Stimulated activated naive CD8-positive, alpha-beta T cell treated with anti-CD3 and anti-CD28 coated beads, Interleukin-15, amount 100 ng/mL, for 72 hours (primary cell): ENCODE measurements around the gene CLCN7.
A peak's percentile ranks its signal among the peaks of the same experiment; 100 is the strongest.

Experiments used
- ATAC-seq: fragments of 150-1000 bp; cut with Tn5 transposase; 2 replicates; pipeline ENCODE4 v1.10.0; 2021; ENCODE audit warnings: mild to moderate bottlenecking, moderate library complexity
- DNase-seq, 2 donors: peaks; one replicate each; pipeline ENCODE4 v3.0.0; 2021 to 2022
- H3K27ac Mint-ChIP-seq, 2 donors: one replicate each; pipeline ENCODE4 v1.8.0; 2022; ENCODE audit warnings: mild to moderate bottlenecking in 2 of 2, mixed read lengths in 2 of 2, moderate library complexity in 2 of 2
- H3K27me3 Mint-ChIP-seq: one replicate; pipeline ENCODE4 v1.8.0; 2022; ENCODE audit warnings: mixed read lengths
- H3K4me1 Mint-ChIP-seq: one replicate; pipeline ENCODE4 v1.8.0; 2022; ENCODE audit warnings: mild to moderate bottlenecking, mixed read lengths
- H3K4me3 Mint-ChIP-seq, 2 donors: one replicate each; pipeline ENCODE4 v1.8.0; 2022; ENCODE audit warnings: mild to moderate bottlenecking in 2 of 2, mixed read lengths in 2 of 2, moderate library complexity in 1 of 2
- H3K9me3 Mint-ChIP-seq, 2 donors: one replicate each; pipeline ENCODE4 v1.8.0; 2022; ENCODE audit warnings: mixed read lengths in 2 of 2

Gene CLCN7, protein sequence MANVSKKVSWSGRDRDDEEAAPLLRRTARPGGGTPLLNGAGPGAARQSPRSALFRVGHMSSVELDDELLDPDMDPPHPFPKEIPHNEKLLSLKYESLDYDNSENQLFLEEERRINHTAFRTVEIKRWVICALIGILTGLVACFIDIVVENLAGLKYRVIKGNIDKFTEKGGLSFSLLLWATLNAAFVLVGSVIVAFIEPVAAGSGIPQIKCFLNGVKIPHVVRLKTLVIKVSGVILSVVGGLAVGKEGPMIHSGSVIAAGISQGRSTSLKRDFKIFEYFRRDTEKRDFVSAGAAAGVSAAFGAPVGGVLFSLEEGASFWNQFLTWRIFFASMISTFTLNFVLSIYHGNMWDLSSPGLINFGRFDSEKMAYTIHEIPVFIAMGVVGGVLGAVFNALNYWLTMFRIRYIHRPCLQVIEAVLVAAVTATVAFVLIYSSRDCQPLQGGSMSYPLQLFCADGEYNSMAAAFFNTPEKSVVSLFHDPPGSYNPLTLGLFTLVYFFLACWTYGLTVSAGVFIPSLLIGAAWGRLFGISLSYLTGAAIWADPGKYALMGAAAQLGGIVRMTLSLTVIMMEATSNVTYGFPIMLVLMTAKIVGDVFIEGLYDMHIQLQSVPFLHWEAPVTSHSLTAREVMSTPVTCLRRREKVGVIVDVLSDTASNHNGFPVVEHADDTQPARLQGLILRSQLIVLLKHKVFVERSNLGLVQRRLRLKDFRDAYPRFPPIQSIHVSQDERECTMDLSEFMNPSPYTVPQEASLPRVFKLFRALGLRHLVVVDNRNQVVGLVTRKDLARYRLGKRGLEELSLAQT

DNA sequence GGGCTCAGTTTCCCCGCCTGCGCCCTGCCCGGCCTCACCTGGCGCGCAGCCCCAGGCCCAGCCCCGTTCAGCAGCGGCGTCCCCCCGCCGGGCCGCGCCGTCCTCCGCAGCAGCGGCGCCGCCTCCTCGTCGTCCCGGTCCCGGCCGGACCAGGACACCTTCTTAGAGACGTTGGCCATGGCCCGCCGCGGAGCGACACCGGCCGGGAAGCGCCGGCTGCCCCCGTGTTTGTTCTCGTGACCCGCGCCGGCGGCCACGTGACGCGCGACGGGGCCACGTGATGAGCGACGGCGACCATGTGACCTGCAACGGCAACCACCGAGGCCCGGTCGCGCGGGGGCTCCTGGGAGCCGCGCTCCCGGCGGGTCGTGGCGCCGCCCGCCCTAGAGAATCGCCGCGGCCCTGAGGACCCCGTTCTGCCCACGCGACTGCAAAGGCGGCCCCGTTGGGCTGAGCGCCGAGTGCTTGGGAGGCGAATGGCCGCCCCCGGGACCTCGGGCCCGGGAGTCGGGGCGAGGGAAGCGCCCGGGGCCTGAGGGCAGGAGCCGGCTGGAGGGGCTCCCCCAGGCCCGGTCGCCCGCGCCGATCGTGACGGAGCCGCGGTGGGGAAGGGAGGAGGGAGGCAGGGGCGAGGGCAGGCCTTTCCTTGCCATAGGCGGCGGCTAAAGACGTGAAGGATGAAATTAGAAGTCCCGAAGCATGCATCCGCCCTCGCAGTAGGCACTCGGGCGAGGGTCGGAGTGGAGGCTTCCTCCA is at the start of gene CLCN7:
TSS of gene CLCN7 (minus strand) at position 233 of the 756 bp plus-strand sequence. CDS start at position 179, 54 bp downstream.
- H3K9me3 Mint-ChIP-seq = no peaks in the 10 kb centered on the region
- ATAC-seq (peak; percentile 95), DNase-seq (peak; percentile 85 to 89)
- peak within 1 kb of the TSS; percentile 88 to 89 for H3K4me3 Mint-ChIP-seq
- H3K27ac Mint-ChIP-seq = peak within 1 kb of the TSS; percentile 93
- H3K27me3 Mint-ChIP-seq = no peaks in the 10 kb centered on the region
- H3K4me1 Mint-ChIP-seq = peaks cover 51% of the 10 kb centered on the region

DNA sequence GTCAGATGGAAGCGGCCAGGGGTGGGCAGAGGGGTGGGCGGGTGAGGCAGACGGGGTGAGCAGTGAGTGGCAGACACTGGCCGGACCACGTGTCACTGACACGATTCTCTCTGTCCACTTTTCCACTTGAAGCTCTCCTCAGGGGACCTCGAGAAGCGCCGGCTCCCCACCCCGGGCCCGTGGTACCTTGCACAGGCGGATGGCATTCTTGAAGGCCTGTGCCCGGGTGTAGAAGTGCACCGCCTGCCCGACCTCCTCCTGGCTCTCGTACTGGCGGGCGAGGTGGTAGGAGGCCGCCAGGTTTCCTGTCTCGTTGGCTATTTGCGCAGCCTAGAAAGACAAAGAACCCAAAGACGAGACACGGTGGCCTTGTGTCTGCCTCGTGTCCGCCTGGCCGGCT is 49.5 kb upstream of the CLCN7 start:
- no peak overlapping the region for H3K27ac Mint-ChIP-seq
- H3K4me1 Mint-ChIP-seq = peaks cover 28% of the 10 kb centered on the region
- DNase-seq = no peak
- no peak for ATAC-seq
- no peaks in the 10 kb centered on the region for H3K27me3 Mint-ChIP-seq
- no peak overlapping the region for H3K4me3 Mint-ChIP-seq
- H3K9me3 Mint-ChIP-seq = no peaks in the 10 kb centered on the region

DNA sequence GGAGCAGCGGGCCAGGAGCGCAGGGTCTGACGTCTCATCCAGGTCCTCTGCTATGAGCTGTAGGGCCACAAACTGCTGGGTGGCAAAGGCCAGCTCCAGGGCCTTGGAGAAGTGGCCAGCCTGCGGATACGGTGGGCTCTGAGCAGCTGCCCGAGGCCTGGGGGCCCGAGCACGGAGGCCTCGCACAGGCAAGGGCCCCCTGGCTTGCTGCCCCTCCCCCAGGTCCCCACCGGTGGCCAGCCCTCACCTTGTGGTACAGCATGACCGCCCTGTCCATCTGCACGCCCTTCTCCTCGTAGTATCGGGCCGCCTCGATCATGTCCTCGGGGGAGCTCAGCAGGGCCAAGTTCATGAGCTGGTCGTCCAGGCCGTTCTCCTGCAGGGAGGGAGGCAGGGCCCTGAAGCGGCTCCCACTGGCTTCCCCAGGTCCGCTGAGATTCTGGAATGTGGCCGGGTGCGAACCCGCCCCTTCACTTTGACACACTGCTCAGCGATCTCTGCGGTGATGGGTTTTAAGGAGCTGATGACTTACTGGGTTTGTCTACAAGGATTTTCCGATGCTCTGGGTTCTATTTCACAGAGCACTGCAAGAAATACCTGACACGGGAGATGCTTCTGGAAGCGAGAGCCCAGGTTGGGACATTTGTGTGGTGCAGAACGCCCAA is 48.9 kb upstream of the CLCN7 start:
- H3K9me3 Mint-ChIP-seq = no peaks in the 10 kb centered on the region
- no peak overlapping the region for H3K27ac Mint-ChIP-seq
- no peak overlapping the region for H3K4me3 Mint-ChIP-seq
- DNase-seq = no peak
- no peak for ATAC-seq
- peaks cover 28% of the 10 kb centered on the region for H3K4me1 Mint-ChIP-seq
- no peaks in the 10 kb centered on the region for H3K27me3 Mint-ChIP-seq

DNA sequence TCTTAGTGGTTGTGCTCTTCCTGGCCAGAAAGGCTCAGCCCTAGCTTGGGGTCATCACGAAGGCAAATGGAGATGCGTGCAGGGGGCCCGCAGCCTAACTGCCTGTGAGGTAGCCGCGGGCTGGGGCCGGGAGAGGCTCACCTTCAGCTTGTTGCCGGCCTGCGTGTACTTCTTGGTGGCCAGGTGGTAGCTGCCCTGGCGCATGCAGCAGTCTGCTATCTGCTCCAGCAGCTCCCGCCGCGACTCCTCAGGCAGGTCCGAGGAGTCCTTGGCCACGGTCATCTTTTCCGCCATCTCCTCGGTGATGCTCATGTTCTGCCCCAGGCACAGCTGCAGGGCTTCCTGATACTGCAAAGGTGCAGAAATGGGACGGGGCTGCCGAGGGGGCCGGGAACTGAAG is 45.6 kb upstream of the CLCN7 start:
- Mint-ChIP-seq H3K27ac (no peak overlapping the region), H3K27me3 (no peaks in the 10 kb centered on the region), H3K4me1 (peaks cover 2% of the 10 kb centered on the region), H3K9me3 (no peaks in the 10 kb centered on the region), H3K4me3 (no peak overlapping the region)
- DNase-seq (no peak), ATAC-seq (no peak)

DNA sequence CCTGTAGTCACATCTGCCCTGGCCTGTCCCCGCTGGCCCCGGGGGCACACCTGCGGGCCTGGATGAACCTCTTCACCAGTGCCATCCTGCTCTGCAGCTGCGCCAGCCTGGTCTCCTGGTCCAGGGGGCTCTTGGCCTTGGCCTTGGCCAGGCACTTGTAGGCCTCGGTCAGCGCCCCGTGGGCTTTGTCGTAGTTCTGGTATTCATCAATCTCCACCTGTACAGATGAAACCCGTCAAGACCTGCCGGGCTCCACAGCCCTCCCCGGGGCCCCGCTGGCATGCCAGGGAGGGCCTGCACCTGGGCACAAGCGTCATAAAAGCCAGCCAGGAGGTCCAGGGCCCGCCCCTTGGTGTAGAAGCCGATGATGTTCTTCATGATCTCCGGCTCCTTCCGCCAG is 45.0 kb upstream of the CLCN7 start:
- Mint-ChIP-seq H3K27ac (no peak overlapping the region), H3K9me3 (no peaks in the 10 kb centered on the region), H3K4me3 (no peak overlapping the region), H3K27me3 (no peaks in the 10 kb centered on the region), H3K4me1 (no peaks in the 10 kb centered on the region)
- ATAC-seq = peak; percentile 19
- no peak for DNase-seq

DNA sequence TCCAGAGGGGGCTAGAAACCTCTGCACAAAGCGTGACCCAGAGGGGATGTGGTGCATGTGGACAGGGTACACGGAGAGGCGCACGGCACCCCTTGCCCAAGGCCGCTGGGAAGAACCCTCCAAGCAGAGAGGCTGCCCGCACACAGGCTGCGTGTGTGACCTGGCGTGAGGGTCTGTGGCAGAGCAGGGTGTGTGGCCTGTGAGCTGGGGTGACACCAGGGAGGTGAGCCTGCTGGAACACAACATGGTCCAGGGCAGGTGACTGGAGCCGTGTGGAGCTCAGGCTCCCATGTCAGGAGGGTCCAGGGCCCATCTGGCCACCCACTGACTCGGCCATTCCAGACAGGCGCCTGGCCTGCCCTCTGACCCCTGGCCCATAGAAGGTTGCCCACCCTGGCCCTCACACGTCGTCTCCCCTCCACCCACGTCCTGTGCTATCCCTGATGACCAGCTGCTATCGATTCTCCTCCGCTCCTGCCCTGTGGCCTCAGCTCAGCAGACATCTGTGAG is 43.9 kb upstream of the CLCN7 start:
- no peaks in the 10 kb centered on the region for H3K27me3 Mint-ChIP-seq
- ATAC-seq (peak; percentile 57), DNase-seq (no peak)
- no peak overlapping the region for H3K4me3 Mint-ChIP-seq
- H3K9me3 Mint-ChIP-seq = no peaks in the 10 kb centered on the region
- no peaks in the 10 kb centered on the region for H3K4me1 Mint-ChIP-seq
- H3K27ac Mint-ChIP-seq = peak overlapping the region in 1 of 2 donors; percentile 22

DNA sequence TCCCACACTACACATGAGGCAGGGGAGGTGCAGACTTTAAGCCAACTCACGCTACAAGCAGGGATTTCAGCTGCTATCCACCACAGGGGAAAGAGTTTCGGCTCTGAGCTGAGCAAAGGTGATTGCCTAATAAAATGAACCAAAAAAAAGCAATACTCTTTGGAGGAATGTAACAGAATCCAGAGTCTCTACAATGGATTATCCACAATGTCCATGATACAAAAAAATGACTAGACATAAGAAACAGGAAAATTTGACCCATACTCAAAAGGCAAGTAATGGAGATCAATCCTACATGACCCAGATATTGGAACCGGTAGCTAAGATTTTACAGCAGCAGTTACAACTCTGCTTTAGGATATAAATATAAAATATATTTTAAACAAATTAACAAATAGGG is 39.7 kb upstream of the CLCN7 start:
- H3K4me1 Mint-ChIP-seq = no peaks in the 10 kb centered on the region
- H3K27ac Mint-ChIP-seq = peak overlapping the region in 1 of 2 donors; percentile 67
- no peak for DNase-seq
- H3K9me3 Mint-ChIP-seq = no peaks in the 10 kb centered on the region
- H3K27me3 Mint-ChIP-seq = no peaks in the 10 kb centered on the region
- no peak overlapping the region for H3K4me3 Mint-ChIP-seq
- no peak for ATAC-seq

DNA sequence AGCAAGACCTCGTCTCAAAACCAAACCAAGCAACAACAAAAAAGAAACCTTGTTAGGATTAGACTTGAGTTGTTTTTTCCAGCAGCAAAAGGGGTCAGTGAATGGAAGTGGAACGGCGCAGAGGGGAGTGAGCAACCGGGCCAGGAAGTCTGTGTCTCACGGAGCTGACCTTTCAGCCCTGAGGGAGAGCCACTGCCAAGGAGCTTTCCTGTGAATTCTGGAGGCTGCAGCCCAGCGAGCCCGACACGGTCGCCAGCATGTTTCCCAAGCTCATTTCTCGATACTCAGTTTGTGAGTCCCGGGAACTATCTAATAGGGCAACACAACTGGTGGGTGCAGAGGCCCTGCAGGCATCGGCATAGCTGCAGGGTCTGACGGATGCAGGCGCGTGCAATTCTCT is 37.9 kb upstream of the CLCN7 start:
- H3K27me3 Mint-ChIP-seq = no peaks in the 10 kb centered on the region
- H3K27ac Mint-ChIP-seq = no peak overlapping the region
- no peaks in the 10 kb centered on the region for H3K9me3 Mint-ChIP-seq
- H3K4me3 Mint-ChIP-seq = no peak overlapping the region
- no peak for ATAC-seq
- no peak for DNase-seq
- no peaks in the 10 kb centered on the region for H3K4me1 Mint-ChIP-seq

DNA sequence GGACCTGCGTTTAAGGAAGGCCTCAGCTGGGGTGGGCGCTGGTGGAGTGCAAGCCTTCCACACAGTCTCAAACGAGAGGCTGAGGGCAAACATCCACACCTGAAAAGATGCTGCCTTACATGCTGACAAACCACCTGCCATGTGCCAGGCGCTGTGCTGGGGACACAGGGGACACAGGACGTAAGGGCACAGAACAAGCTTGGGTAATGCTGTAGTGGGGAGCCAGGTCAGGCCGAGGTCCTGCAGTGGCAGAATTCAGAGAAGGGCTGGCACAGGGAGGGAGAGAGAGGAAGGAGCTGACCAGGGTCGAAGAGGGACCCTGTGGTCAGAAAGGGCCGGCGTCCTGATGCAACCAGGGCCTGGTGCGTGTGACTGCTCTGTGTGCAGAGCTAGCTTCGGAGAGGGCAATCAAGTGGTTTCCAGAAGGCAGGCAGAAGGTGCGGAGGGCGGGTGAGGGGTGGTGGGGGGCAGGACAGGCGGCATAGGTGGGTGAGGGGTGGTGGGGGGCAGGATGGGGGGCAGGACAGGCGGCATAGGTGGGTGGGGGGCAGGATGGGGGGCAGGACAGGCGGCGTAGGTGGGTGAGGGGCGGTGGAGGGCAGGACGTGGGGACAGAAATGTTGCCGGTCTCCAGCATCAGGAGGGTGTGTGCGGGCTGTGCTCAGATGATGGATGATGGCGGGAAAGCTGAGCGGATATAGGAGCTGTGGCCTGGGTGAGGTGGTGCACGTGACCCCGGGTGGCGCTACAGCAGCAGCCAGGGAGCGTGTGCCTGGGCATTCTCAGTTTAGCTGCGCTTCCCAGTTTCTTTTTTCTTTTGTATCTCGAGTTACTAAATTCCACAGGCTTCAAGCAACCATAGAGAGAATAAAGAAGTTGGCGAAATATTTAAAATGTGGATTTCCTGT is 37.1 kb upstream of the CLCN7 start:
- DNase-seq (no peak), ATAC-seq (no peak)
- no peak overlapping the region for H3K4me3 Mint-ChIP-seq
- H3K9me3 Mint-ChIP-seq = no peaks in the 10 kb centered on the region
- no peaks in the 10 kb centered on the region for H3K4me1 Mint-ChIP-seq
- no peaks in the 10 kb centered on the region for H3K27me3 Mint-ChIP-seq
- H3K27ac Mint-ChIP-seq = peak overlapping the region in 1 of 2 donors; percentile 92

DNA sequence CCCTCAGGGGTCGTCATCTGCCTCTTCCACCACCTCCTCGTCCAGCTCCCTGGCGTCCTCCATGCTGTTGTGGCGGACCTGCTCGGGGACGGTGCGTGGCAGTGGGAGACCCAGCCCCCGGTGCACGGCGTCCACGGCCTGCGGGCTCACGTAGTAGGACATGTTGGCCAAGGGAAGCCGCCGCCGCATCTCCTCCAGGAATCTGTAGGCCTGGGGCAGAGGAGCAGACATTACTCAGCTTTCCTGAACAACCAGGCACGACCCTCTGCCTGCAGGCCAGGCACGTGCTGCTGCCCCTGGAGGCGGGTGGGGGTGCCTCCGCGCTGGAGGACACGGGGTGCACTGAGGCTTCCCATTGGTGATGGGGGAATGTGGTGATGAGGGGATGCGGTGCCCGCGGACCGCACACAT is 36.1 kb upstream of the CLCN7 start:
- no peaks in the 10 kb centered on the region for H3K27me3 Mint-ChIP-seq
- H3K9me3 Mint-ChIP-seq = no peaks in the 10 kb centered on the region
- ATAC-seq = no peak
- no peak for DNase-seq
- H3K4me3 Mint-ChIP-seq = no peak overlapping the region
- H3K4me1 Mint-ChIP-seq = no peaks in the 10 kb centered on the region
- H3K27ac Mint-ChIP-seq = peak overlapping the region in 1 of 2 donors; percentile 33

DNA sequence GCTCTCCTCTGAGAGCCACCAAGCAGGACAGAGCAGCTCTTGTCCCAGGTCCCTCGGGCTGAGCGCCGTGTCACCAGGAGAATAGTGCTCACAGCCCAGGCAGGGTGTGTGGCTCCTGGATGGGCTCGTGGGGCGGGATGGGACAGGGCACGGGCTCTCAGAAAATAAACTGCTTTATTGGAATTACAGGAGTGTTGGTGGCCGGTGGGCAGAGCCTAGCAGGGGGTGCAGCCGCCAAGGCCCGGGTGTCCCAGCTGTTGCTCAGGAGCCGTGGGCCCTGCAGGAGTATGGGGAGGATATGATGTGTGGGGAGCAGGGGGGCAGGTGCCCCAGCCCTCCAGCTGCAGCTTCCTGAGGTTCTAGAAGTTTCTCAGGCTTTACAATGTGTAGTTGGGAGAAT is 35.4 kb upstream of the CLCN7 start:
- Mint-ChIP-seq H3K27me3 (no peaks in the 10 kb centered on the region), H3K4me1 (no peaks in the 10 kb centered on the region), H3K27ac (no peak overlapping the region), H3K9me3 (no peaks in the 10 kb centered on the region), H3K4me3 (no peak overlapping the region)
- no peak for ATAC-seq
- no peak for DNase-seq

DNA sequence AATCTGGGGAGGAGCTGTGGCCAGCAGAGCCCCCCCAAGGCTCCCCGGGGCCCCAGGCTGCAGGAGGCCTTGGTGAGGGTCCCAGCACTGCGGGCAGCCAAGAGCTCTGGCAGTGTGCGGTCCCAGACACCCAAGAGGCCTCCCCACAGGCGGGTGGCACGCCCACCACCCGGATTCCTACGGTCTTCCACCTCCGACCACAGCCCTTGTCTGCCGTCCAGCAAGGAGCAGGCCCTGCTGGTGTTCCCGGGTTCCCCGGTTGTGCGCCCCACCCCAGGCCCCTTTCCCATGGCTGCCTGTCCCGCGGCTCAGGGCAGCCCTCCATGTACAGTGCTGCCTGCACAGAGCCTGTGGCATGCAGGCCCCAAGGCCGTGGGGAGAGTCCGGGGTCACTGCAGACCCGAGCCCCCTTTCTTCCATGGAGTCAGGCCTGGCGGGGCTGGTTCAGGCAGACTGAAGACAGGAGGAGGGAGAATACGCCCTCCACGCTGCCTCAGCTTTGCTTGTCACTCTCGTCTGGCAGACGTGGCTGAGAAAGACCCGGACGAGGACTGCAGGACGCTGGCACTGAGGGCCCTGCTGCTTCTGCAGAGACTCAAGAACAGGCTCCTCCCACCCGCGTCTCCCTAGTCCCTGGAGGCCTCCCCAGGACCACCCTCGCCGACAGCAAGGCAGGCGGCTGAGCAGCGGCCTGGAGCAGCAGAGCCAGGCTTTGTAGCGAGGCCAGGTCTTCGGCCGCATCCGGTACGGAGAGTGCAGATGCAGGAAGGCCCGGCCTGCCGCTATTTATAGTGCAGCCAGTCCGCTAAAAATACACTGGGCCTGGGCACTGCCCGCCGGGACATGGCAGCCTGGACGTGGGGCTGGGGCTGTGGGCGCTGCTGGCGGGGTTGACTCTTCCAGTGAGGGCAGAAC is 34.7 kb upstream of the CLCN7 start:
- Mint-ChIP-seq H3K4me3 (no peak overlapping the region), H3K4me1 (no peaks in the 10 kb centered on the region), H3K27me3 (no peaks in the 10 kb centered on the region), H3K9me3 (no peaks in the 10 kb centered on the region), H3K27ac (peak overlapping the region in 1 of 2 donors; percentile 34)
- ATAC-seq (no peak), DNase-seq (no peak)

DNA sequence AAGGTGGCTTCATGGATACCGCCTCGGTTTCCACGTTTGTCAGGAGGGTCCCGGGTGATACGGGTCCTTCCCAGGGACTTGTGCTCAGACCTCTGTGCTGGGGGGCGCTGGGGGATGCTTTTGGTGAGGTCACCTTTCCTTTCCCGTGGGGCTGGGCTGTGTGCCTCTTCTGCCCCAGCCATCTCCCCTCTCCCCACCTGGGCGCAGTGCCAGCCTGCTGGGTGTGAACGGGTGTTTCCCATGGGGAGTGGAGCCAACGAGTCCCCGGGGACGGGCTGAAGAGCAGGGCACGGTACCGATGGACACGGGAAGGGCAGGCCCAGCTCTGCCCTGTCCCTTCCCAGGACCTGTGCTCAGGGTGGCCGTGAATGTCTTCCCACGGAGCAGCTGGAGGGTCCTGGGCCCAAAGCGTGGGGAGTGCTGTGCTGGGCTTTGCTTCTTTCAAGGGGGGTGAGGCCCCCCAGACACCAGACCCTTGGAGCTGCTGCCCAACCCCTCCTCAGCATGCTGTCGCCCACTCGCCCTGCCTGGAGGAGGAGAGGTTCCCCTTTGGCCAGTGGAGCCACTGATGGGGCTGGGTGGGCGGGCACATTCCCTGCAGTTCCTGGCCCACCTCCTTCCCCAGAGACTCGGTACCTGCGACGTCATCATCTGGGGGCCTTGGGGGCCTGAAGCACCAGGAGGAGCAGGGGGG is 33.8 kb upstream of the CLCN7 start:
- H3K4me1 Mint-ChIP-seq = no peaks in the 10 kb centered on the region
- H3K9me3 Mint-ChIP-seq = no peaks in the 10 kb centered on the region
- no peak for DNase-seq
- H3K27me3 Mint-ChIP-seq = no peaks in the 10 kb centered on the region
- H3K4me3 Mint-ChIP-seq = no peak overlapping the region
- H3K27ac Mint-ChIP-seq = peak overlapping the region in 1 of 2 donors; percentile 27
- ATAC-seq = no peak
